HEK293 (cell line): ENCODE results near the gene CSNK1G2.

Experiments
- CTCF ChIA-PET: fragments of 350-600 bp; formaldehyde crosslinking; extraction: SDS; loops from one replicate; lab custom pipeline; 2021; ENCODE audit warnings: antibody characterized with exemption; lab: Yijun Ruan, JAX
- POLR2A ChIA-PET: fragments of 300-600 bp; formaldehyde crosslinking; extraction: SDS; loops from one replicate; lab custom pipeline; 2020; ENCODE audit warnings: antibody characterized with exemption, inconsistent platforms; lab: Yijun Ruan, JAX
- H3K27ac ChIP-seq: fragments of 200-500 bp; sonication (Bioruptor generic); 2 replicates; pipeline ENCODE4 v1.5.1; 2014; ENCODE audit warnings: low read depth, low read length, control low read depth, inconsistent platforms; ENCODE audit errors: extremely low read depth
- H3K36me3 ChIP-seq, 2 experiments: fragments of 200-500 bp in 1 of 2; sonication (Bioruptor generic) in 1 of 2; 1 replicate in 1 of 2; 2 replicates in 1 of 2; pipeline ENCODE4 v1.5.1; 2014 to 2017; ENCODE audit warnings: inconsistent platforms in 2 of 2, low read length in 2 of 2; ENCODE audit not compliant: control insufficient read depth in 2 of 2, insufficient read depth in 1 of 2
- H3K4me1 ChIP-seq: fragments of 200-500 bp; sonication (Bioruptor generic); 2 replicates; pipeline ENCODE4 v1.5.1; 2014; ENCODE audit warnings: mild to moderate bottlenecking, low read length, inconsistent platforms; ENCODE audit not compliant: control insufficient read depth, insufficient read depth
- H3K4me3 ChIP-seq: 2 replicates; pipeline ENCODE4 v1.5.1; 2011; ENCODE audit warnings: low read depth, mild to moderate bottlenecking, control low read depth, low read length, moderate library complexity
- H3K9me3 ChIP-seq: fragments of 200-500 bp; sonication (Bioruptor generic); 2 replicates; pipeline ENCODE4 v1.5.1; 2014; ENCODE audit warnings: low read depth, low read length, inconsistent platforms; ENCODE audit not compliant: control insufficient read depth, insufficient read depth
- GLIS1 ChIP-seq: fragments of 450-650 bp; formaldehyde crosslinking; IDR thresholded peaks from 2 replicates; pipeline ENCODE4 v1.5.1; 2016; ENCODE audit warnings: missing biosample characterization, missing genetic modification characterization
- GLIS2 ChIP-seq: fragments of 450-650 bp; formaldehyde crosslinking; IDR thresholded peaks from 2 replicates; pipeline ENCODE4 v1.5.1; 2016; ENCODE audit warnings: missing biosample characterization, missing genetic modification characterization
- HOXC10 ChIP-seq: sonication (generic); formaldehyde crosslinking; IDR thresholded peaks from 2 replicates; pipeline ENCODE4 v1.8.1; 2023; ENCODE audit warnings: mild to moderate bottlenecking, missing genetic modification reagents
- IKZF3 ChIP-seq: fragments of 450-650 bp; IDR thresholded peaks from 2 replicates; pipeline ENCODE4 v1.5.0; 2018; ENCODE audit warnings: missing biosample characterization, mild to moderate bottlenecking, missing genetic modification characterization, moderate library complexity
- KLF10 ChIP-seq: fragments of 450-650 bp; IDR thresholded peaks from 2 replicates; pipeline ENCODE4 v1.5.1; 2018; ENCODE audit warnings: missing biosample characterization, mild to moderate bottlenecking, missing genetic modification characterization
- MEIS1 ChIP-seq: sonication (generic); formaldehyde crosslinking; IDR thresholded peaks from 2 replicates; pipeline ENCODE4 v1.8.1; 2022; ENCODE audit warnings: missing genetic modification reagents, mild to moderate bottlenecking, borderline replicate concordance
- PATZ1 ChIP-seq: fragments of 450-650 bp; formaldehyde crosslinking; IDR thresholded peaks from 2 replicates; pipeline ENCODE4 v1.5.1; 2016; ENCODE audit warnings: missing biosample characterization, missing genetic modification characterization
- RBAK ChIP-seq: fragments of 450-650 bp; formaldehyde crosslinking; IDR thresholded peaks from 2 replicates; pipeline ENCODE4 v1.5.1; 2016; ENCODE audit warnings: missing biosample characterization, missing genetic modification characterization
- REPIN1 ChIP-seq: fragments of 450-650 bp; formaldehyde crosslinking; IDR thresholded peaks from 2 replicates; pipeline ENCODE4 v1.5.1; 2017; ENCODE audit warnings: missing biosample characterization, missing genetic modification characterization, low read depth
- ZBTB48 ChIP-seq: fragments of 450-650 bp; formaldehyde crosslinking; IDR thresholded peaks from 2 replicates; pipeline ENCODE4 v1.5.1; 2016; ENCODE audit warnings: missing biosample characterization, missing genetic modification characterization
- ZBTB7A ChIP-seq: fragments of 450-650 bp; formaldehyde crosslinking; IDR thresholded peaks from 2 replicates; pipeline ENCODE4 v1.5.1; 2016; ENCODE audit warnings: low read depth, missing biosample characterization, missing genetic modification characterization
- ZIC2 ChIP-seq: fragments of 450-650 bp; formaldehyde crosslinking; IDR thresholded peaks from 2 replicates; pipeline ENCODE4 v1.5.1; 2016; ENCODE audit warnings: missing biosample characterization, missing genetic modification characterization
- ZNF16 ChIP-seq: fragments of 450-650 bp; formaldehyde crosslinking; IDR thresholded peaks from 2 replicates; pipeline ENCODE4 v1.5.1; 2016; ENCODE audit warnings: low read depth, missing biosample characterization, missing genetic modification characterization
- ZNF18 ChIP-seq: fragments of 450-650 bp; formaldehyde crosslinking; IDR thresholded peaks from 2 replicates; pipeline ENCODE4 v1.5.1; 2016; ENCODE audit warnings: missing biosample characterization, missing genetic modification characterization
- ZNF2 ChIP-seq: fragments of 450-650 bp; formaldehyde crosslinking; IDR thresholded peaks from 2 replicates; pipeline ENCODE4 v1.5.1; 2016; ENCODE audit warnings: missing biosample characterization, missing genetic modification characterization
- ZNF354C ChIP-seq: fragments of 450-650 bp; formaldehyde crosslinking; IDR thresholded peaks from 2 replicates; pipeline ENCODE4 v1.5.1; 2016; ENCODE audit warnings: missing biosample characterization, missing genetic modification characterization, low read depth, borderline replicate concordance
- ZNF473 ChIP-seq: fragments of 450-650 bp; formaldehyde crosslinking; IDR thresholded peaks from 2 replicates; pipeline ENCODE4 v1.5.1; 2017; ENCODE audit warnings: missing biosample characterization, missing genetic modification characterization
- ZNF48 ChIP-seq: fragments of 450-650 bp; formaldehyde crosslinking; IDR thresholded peaks from 2 replicates; pipeline ENCODE4 v1.5.1; 2016; ENCODE audit warnings: missing biosample characterization, missing genetic modification characterization
- ZNF560 ChIP-seq: fragments of 450-650 bp; formaldehyde crosslinking; IDR thresholded peaks from 2 replicates; pipeline ENCODE4 v1.5.1; 2017; ENCODE audit warnings: missing biosample characterization, missing genetic modification characterization, borderline replicate concordance
- ZNF623 ChIP-seq: fragments of 450-650 bp; formaldehyde crosslinking; IDR thresholded peaks from 2 replicates; pipeline ENCODE4 v1.5.1; 2016; ENCODE audit warnings: missing biosample characterization, missing genetic modification characterization
- TF ChIP-seq, protein P1 (sequence below): fragments of 450-650 bp; formaldehyde crosslinking; IDR thresholded peaks from 2 replicates; pipeline ENCODE4 v1.5.1; 2016; ENCODE audit warnings: missing biosample characterization, missing genetic modification characterization
- TF ChIP-seq, protein P2 (sequence below): fragments of 450-650 bp; formaldehyde crosslinking; IDR thresholded peaks from 2 replicates; pipeline ENCODE4 v1.5.1; 2016; ENCODE audit warnings: missing biosample characterization, missing genetic modification characterization

Gene CSNK1G2

DNA sequence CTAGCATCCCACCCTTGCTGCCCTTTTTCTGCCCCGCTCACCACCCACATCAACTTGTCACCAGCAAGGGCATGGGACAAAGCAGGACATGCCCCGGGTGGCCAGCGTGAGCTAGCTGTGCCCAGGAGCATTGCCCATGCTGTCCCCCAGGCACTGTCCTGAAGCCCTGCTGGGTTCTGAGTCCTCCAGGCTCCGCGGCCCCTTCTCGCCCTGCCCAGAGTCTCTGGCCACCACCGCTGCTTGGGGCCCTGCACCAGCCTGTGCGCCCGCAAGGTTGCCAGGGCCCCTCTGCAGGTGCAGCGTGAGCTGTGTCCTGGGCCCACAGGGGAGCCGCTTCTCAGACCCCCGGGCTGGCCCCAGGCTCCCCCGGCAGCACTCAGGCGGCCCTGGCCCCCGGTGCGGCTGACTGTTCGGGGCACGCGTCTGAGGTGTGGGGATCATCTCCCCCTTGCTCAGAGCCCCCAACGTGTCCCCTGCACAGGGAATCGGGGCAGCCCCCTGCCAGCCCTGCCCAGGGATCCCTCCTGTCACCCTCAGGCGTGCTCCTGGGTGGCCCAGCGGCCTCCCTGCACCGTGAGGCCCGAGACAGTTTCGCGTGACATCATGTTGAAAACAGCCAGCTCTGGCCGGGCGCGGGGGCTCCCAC, 4.1 kb downstream of the CSNK1G2 start:
- H3K4me3 ChIP-seq, result no peak overlapping the region
- no peaks in the 10 kb centered on the region; the same call in 1 of the 2 replicates for H3K4me1 ChIP-seq
- H3K9me3 ChIP-seq, result no peaks in the 10 kb centered on the region
- TF ChIP-seq ZBTB7A (tag by site-specific recombination) (no peak), ZIC2 (peak; percentile 22; the same call in 1 of the 2 replicates), ZNF16 (no peak), ZNF623 (no peak), KLF10 (tag by site-specific recombination) (no peak), REPIN1 (tag by site-specific recombination) (no peak), HOXC10 (CRISPR knock-in tag) (no peak), ZNF18 (no peak), MEIS1 (CRISPR knock-in tag) (no peak), GLIS2 (tag by site-specific recombination) (peak; percentile 17; the same call in 1 of the 2 replicates), PATZ1 (tag by site-specific recombination) (0 out of 2 replicates have a peak, but pooled peaks have one; percentile 19), GLIS1 (peak; percentile 21; the same call in 1 of the 2 replicates), RBAK (tag by site-specific recombination) (no peak)
- TF ChIP-seq, protein P1, sequence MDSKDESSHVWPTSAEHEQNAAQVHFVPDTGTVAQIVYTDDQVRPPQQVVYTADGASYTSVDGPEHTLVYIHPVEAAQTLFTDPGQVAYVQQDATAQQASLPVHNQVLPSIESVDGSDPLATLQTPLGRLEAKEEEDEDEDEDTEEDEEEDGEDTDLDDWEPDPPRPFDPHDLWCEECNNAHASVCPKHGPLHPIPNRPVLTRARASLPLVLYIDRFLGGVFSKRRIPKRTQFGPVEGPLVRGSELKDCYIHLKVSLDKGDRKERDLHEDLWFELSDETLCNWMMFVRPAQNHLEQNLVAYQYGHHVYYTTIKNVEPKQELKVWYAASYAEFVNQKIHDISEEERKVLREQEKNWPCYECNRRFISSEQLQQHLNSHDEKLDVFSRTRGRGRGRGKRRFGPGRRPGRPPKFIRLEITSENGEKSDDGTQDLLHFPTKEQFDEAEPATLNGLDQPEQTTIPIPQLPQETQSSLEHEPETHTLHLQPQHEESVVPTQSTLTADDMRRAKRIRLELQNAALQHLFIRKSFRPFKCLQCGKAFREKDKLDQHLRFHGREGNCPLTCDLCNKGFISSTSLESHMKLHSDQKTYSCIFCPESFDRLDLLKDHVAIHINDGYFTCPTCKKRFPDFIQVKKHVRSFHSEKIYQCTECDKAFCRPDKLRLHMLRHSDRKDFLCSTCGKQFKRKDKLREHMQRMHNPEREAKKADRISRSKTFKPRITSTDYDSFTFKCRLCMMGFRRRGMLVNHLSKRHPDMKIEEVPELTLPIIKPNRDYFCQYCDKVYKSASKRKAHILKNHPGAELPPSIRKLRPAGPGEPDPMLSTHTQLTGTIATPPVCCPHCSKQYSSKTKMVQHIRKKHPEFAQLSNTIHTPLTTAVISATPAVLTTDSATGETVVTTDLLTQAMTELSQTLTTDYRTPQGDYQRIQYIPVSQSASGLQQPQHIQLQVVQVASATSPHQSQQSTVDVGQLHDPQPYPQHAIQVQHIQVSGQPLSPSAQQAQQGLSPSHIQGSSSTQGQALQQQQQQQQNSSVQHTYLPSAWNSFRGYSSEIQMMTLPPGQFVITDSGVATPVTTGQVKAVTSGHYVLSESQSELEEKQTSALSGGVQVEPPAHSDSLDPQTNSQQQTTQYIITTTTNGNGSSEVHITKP, result no peak
- TF ChIP-seq, protein P2, sequence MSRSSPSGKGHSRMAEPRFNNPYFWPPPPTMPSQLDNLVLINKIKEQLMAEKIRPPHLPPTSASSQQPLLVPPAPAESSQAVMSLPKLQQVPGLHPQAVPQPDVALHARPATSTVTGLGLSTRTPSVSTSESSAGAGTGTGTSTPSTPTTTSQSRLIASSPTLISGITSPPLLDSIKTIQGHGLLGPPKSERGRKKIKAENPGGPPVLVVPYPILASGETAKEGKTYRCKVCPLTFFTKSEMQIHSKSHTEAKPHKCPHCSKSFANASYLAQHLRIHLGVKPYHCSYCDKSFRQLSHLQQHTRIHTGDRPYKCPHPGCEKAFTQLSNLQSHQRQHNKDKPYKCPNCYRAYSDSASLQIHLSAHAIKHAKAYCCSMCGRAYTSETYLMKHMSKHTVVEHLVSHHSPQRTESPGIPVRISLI (tag by site-specific recombination), result no peak
- POLR2A ChIA-PET, result interaction anchor here (0.7 kb wide), 3 partner anchors 17 to 211 kb away, joined by 4 to 7 read pairs (median 4); no protein-coding TSS in a partner anchor
- 0 out of 2 replicates have a peak overlapping the region, but pooled peaks have one; percentile 16 for H3K27ac ChIP-seq
- peaks cover under 1 to 18% of the 10 kb centered on the region in 2 experiments; a peak in 2 of 3 replicates for H3K36me3 ChIP-seq
- CTCF ChIA-PET, result interaction anchor here (0.5 to 1.5 kb wide), 7 partner anchors 14 to 518 kb away, joined by 3 to 5 read pairs (median 3); no protein-coding TSS in a partner anchor

DNA sequence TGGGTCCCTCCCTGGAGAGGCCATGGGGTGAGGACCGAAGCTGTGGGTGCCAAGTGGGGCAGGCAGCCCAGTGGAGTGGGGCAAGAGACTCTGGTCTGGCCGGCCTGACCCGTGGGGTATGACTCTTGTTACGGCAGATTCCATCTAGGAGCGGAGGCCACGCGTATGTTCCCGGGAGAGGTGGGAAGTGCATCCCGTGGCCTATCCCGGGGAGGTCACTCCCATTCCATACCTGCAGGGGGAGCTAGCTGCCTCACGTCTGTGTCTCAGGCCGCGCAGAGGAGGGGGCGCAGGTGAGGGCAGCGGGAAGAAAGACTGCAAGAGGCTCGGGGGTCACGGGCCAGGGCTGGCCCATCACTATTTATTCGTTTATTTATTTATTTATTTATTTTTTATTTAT, 4.9 kb downstream of the CSNK1G2 start:
- H3K4me1 ChIP-seq, result no peaks in the 10 kb centered on the region; the same call in 1 of the 2 replicates
- POLR2A ChIA-PET, result interaction anchor here (0.5 to 1.0 kb wide), 4 partner anchors 17 to 688 kb away, joined by 3 to 7 read pairs (median 4); no protein-coding TSS in a partner anchor
- 0 out of 2 replicates have a peak overlapping the region, but pooled peaks have one; percentile 41 for H3K27ac ChIP-seq
- H3K9me3 ChIP-seq, result no peaks in the 10 kb centered on the region
- no peak overlapping the region for H3K4me3 ChIP-seq
- CTCF ChIA-PET, result interaction anchor here (0.5 to 1.5 kb wide), 11 partner anchors 13 to 517 kb away, joined by 3 to 5 read pairs (median 3); no protein-coding TSS in a partner anchor
- peaks cover 3 to 21% of the 10 kb centered on the region in 2 experiments; a peak in 2 of 3 replicates for H3K36me3 ChIP-seq
- TF ChIP-seq IKZF3 (tag by site-specific recombination) (peak; percentile 97), ZNF560 (tag by site-specific recombination) (no peak), ZNF473 (tag by site-specific recombination) (no peak), ZBTB48 (no peak), ZNF2 (tag by site-specific recombination) (0 out of 2 replicates have a peak, but pooled peaks have one; percentile 21), ZNF48 (tag by site-specific recombination) (no peak), ZNF354C (tag by site-specific recombination) (no peak)
- TF ChIP-seq, protein P1, result peak; percentile 45
